BLaER1 treated with 17β-estradiol and CSF1 and Interleukin-3, amounts not matched to agents 10 nM and 100 nM (cell line): ENCODE results near the gene SAG.

ENCODE experiments used
- H3K27ac ChIP-seq, 11 experiments: shearing (Covaris generic); formaldehyde crosslinking; 2 replicates each; pipeline ENCODE4 v1.8.1; 2022
- H3K27me3 ChIP-seq, 11 experiments: shearing (Covaris generic); formaldehyde crosslinking; 2 replicates each; pipeline ENCODE4 v1.8.1; 2022
- H3K36me3 ChIP-seq, 11 experiments: shearing (Covaris generic); formaldehyde crosslinking; 2 replicates each; pipeline ENCODE4 v1.8.1; 2022
- H3K4me1 ChIP-seq, 10 experiments: shearing (Covaris generic); formaldehyde crosslinking; 2 replicates each; pipeline ENCODE4 v1.8.1; 2022
- H3K4me2 ChIP-seq, 11 experiments: shearing (Covaris generic); formaldehyde crosslinking; 2 replicates each; pipeline ENCODE4 v1.8.1; 2022
- H3K4me3 ChIP-seq, 10 experiments: shearing (Covaris generic); formaldehyde crosslinking; 2 replicates each; pipeline ENCODE4 v1.8.1; 2022
- H3K9ac ChIP-seq, 11 experiments: shearing (Covaris generic); formaldehyde crosslinking; 2 replicates each; pipeline ENCODE4 v1.8.1; 2022
- H3K9me3 ChIP-seq, 11 experiments: shearing (Covaris generic); formaldehyde crosslinking; replicated peaks in 1 of 11; 2 replicates each; pipeline ENCODE4 v1.8.1; 2022
- H4K20me1 ChIP-seq, 11 experiments: shearing (Covaris generic); formaldehyde crosslinking; 2 replicates each; pipeline ENCODE4 v1.8.1; 2022
- Cebpa-rat ChIP-seq, 11 experiments: shearing (Covaris generic); IDR thresholded peaks; 2 replicates each; pipeline ENCODE4 v1.8.1; 2022

The SAG gene

GRCh38 chr2:233280114-233280693 is 27.4 kb upstream of the SAG start:
- no peaks in the 10 kb centered on the region for H3K9me3 ChIP-seq
- 0 out of 22 replicates have a peak overlapping the region, but pooled peaks of 1 of the 11 experiments have one; percentile 38 for H3K4me2 ChIP-seq
- H3K27ac ChIP-seq = no peak overlapping the region
- no peak overlapping the region for H3K9ac ChIP-seq
- peaks cover 0 to 11% (median 0%) of the 10 kb centered on the region in 11 experiments; a peak in 4 of 22 replicates for H4K20me1 ChIP-seq
- H3K36me3 ChIP-seq = peaks cover 100% of the 10 kb centered on the region in 11 experiments
- no peak overlapping the region for H3K4me3 ChIP-seq
- H3K4me1 ChIP-seq = peaks cover 0 to 12% (median 9%) of the 10 kb centered on the region in 10 experiments; a peak in 9 of 20 replicates
- H3K27me3 ChIP-seq = no peaks in the 10 kb centered on the region
- TF ChIP-seq Cebpa-rat (IDR thresholded peaks at IDR 0.05) = no peak

DNA sequence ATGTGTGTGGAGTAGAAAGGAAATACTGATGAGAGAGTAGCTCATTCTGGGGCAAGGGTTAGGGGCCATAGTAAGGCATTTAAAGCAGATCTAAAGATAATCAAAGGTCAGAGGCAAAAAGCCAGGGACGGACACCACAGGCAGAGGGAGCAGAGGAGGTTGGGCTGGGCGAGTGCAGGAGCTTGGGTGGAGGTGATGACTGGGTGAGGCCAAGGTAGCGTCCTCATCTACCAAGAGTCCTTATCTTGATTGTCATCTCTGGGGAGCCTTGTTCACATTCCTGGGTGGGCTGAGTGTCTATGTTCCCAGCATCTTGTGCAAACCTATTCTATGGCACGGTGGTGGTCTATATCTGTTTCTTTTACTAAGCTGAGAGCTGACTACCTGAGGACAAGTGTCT is 26.1 kb upstream of the SAG start:
- H3K27ac ChIP-seq = no peak overlapping the region
- H3K27me3 ChIP-seq = no peaks in the 10 kb centered on the region
- peaks cover 100% of the 10 kb centered on the region in 11 experiments for H3K36me3 ChIP-seq
- H3K4me2 ChIP-seq = no peak overlapping the region
- TF ChIP-seq Cebpa-rat (IDR thresholded peaks at IDR 0.05) = no peak
- no peak overlapping the region for H3K4me3 ChIP-seq
- H3K9ac ChIP-seq = no peak overlapping the region
- peaks cover 0 to 8% (median 0%) of the 10 kb centered on the region in 11 experiments; a peak in 4 of 22 replicates for H4K20me1 ChIP-seq
- no peaks in the 10 kb centered on the region for H3K9me3 ChIP-seq
- peaks cover 0 to 12% (median 9%) of the 10 kb centered on the region in 10 experiments; a peak in 9 of 20 replicates for H3K4me1 ChIP-seq

DNA sequence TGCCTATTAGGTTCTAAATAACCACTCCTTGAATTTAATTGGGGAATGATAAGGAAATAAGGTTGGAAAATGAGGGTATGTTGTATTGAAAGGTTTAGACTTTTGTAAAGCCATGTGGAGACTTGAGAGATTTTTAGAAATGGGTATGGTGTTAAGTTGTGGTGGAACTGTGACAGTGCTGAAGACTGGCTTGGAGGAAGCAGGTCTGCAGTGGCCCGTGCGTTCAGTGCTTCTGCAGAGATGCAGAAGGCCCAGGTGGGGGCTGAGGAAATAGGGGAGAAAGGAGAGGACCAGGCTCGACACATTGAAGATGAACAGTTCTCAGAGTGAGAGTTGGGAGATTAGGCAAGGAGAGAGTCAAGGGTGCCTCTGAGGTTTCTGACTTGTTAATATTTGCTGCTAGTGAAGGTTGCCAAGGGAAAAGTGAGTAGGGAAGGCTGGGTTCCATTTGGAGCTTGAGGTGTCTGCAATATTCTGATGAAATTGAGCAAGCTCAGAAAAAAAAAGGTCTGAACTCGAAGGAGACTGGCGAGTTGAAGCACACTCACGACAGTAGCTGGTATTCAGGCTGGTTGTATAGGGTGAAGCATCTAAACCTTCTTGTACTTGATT is 25.5 kb upstream of the SAG start:
- Histone ChIP-seq H3K27me3 (no peaks in the 10 kb centered on the region), H3K9ac (no peak overlapping the region), H3K9me3 (no peaks in the 10 kb centered on the region), H3K36me3 (peaks cover 100% of the 10 kb centered on the region in 11 experiments), H4K20me1 (peaks cover 0 to 8% (median 0%) of the 10 kb centered on the region in 11 experiments; a peak in 4 of 22 replicates), H3K4me3 (no peak overlapping the region), H3K27ac (no peak overlapping the region), H3K4me2 (no peak overlapping the region), H3K4me1 (peaks cover 0 to 12% (median 9%) of the 10 kb centered on the region in 10 experiments; a peak in 9 of 20 replicates)
- no peak for TF ChIP-seq Cebpa-rat (IDR thresholded peaks at IDR 0.05)

DNA sequence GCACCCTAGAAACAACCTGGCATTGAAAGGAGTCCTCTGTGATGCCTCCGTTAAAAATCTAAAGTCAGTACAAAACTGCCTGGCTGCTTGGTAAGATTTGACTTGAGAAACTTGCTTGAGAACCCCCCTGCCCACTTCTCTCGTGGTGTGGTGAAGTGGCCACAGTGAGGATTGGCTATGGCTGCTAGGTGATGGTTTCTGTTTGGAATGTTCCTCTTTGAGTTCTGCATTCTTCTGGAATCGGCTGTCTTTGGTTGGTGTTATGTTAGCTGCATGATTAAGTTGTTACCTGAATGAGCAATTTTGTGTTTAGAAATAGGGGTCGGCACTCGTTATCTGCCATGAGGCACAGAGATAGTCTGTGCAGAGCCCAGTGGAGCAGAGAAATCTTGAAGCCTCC is 21.7 kb upstream of the SAG start:
- no peak overlapping the region for H3K4me3 ChIP-seq
- peaks cover 0 to 15% (median 12%) of the 10 kb centered on the region in 10 experiments; a peak in 14 of 20 replicates for H3K4me1 ChIP-seq
- peaks cover 99 to 100% (median 100%) of the 10 kb centered on the region in 11 experiments for H3K36me3 ChIP-seq
- no peak overlapping the region for H3K4me2 ChIP-seq
- TF ChIP-seq Cebpa-rat (IDR thresholded peaks at IDR 0.05) = no peak
- H3K9ac ChIP-seq = no peak overlapping the region
- no peaks in the 10 kb centered on the region for H3K9me3 ChIP-seq
- no peak overlapping the region for H3K27ac ChIP-seq
- no peaks in the 10 kb centered on the region for H3K27me3 ChIP-seq
- H4K20me1 ChIP-seq = peaks cover 0 to 26% (median 8%) of the 10 kb centered on the region in 11 experiments; a peak in 10 of 22 replicates

- Histone ChIP-seq H3K36me3 (peaks cover 99 to 100% (median 100%) of the 10 kb centered on the region in 11 experiments), H3K4me2 (peak overlapping the region in 7 of 11 experiments; percentile 11 to 64 (median 40); a peak in 12 of 22 replicates), H3K9me3 (no peaks in the 10 kb centered on the region), H3K4me3 (no peak overlapping the region), H3K27ac (peak overlapping the region in 3 of 11 experiments; percentile 11 to 37 (median 14); a peak in 2 of 22 replicates), H4K20me1 (peaks cover 0 to 35% (median 8%) of the 10 kb centered on the region in 11 experiments; a peak in 10 of 22 replicates), H3K4me1 (peaks cover 0 to 15% (median 12%) of the 10 kb centered on the region in 10 experiments; a peak in 14 of 20 replicates), H3K9ac (no peak overlapping the region), H3K27me3 (no peaks in the 10 kb centered on the region)
- TF ChIP-seq Cebpa-rat (IDR thresholded peaks at IDR 0.05) = no peak
Measured at GRCh38 chr2:233287871-233288270, 19.7 kb upstream of the SAG start.

DNA sequence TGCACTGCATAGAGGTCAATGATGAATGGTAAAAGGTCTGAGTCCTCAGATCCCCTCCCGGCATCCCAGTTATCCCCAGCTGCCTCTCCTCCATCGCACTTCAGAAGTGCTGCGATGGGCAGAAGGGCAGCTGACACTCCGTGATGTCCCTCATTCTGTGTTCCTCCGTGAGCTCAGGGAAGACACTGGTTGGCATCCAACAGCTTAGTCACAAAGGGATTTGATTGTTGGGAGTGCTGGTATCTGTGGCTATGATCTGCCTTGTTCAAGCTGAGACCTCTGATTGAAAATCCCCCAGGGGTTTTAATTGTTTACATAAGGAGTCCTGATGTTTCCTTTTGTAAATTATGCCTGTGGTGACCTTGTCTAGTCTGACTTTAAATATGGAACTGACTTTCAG is 19.0 kb upstream of the SAG start:
- no peak for TF ChIP-seq Cebpa-rat (IDR thresholded peaks at IDR 0.05)
- H3K4me1 ChIP-seq = peaks cover 0 to 15% (median 12%) of the 10 kb centered on the region in 10 experiments; a peak in 14 of 20 replicates
- H3K9me3 ChIP-seq = no peaks in the 10 kb centered on the region
- peak overlapping the region in 3 of 11 experiments; percentile 11 to 50 (median 37); a peak in 5 of 22 replicates for H3K27ac ChIP-seq
- H3K4me2 ChIP-seq = peak overlapping the region in 7 of 11 experiments; percentile 11 to 64 (median 40); a peak in 13 of 22 replicates
- H4K20me1 ChIP-seq = peaks cover 0 to 41% (median 8%) of the 10 kb centered on the region in 11 experiments; a peak in 10 of 22 replicates
- no peak overlapping the region for H3K4me3 ChIP-seq
- peaks cover 99 to 100% (median 100%) of the 10 kb centered on the region in 11 experiments for H3K36me3 ChIP-seq
- no peaks in the 10 kb centered on the region for H3K27me3 ChIP-seq
- no peak overlapping the region for H3K9ac ChIP-seq

DNA sequence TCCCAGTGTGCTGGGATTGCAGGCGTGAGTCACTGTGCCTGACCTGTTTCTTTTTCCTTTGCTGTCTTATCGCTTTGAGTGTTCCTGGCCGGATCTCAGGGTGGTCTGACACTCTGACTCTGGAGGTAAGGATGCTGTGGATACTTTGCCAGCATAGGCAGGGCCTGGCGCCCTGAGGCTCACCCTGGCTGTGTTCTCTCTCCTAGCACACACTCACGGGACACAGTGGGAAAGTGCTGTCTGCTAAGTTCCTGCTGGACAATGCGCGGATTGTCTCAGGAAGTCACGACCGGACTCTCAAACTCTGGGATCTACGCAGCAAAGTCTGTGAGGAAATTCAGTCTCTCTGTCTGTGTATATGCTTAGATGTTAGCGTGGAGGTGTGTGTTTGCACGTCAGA is 18.0 kb upstream of the SAG start:
- Histone ChIP-seq H3K4me3 (no peak overlapping the region), H3K4me1 (peaks cover 0 to 15% (median 12%) of the 10 kb centered on the region in 10 experiments; a peak in 14 of 20 replicates), H3K27me3 (no peaks in the 10 kb centered on the region), H3K9me3 (no peaks in the 10 kb centered on the region), H3K4me2 (no peak overlapping the region), H3K27ac (peak overlapping the region in 1 of 11 experiments; percentile 50; a peak in 2 of 22 replicates), H3K36me3 (peaks cover 99 to 100% (median 100%) of the 10 kb centered on the region in 11 experiments), H3K9ac (no peak overlapping the region), H4K20me1 (peaks cover 0 to 51% (median 13%) of the 10 kb centered on the region in 11 experiments; a peak in 11 of 22 replicates)
- TF ChIP-seq Cebpa-rat (IDR thresholded peaks at IDR 0.05) = no peak

- H3K4me2 ChIP-seq = no peak overlapping the region
- H4K20me1 ChIP-seq = peaks cover 0 to 57% (median 13%) of the 10 kb centered on the region in 11 experiments; a peak in 11 of 22 replicates
- H3K9me3 ChIP-seq = no peaks in the 10 kb centered on the region
- no peak overlapping the region for H3K27ac ChIP-seq
- no peak overlapping the region for H3K9ac ChIP-seq
- no peaks in the 10 kb centered on the region for H3K27me3 ChIP-seq
- H3K4me3 ChIP-seq = no peak overlapping the region
- H3K4me1 ChIP-seq = peaks cover 0 to 15% (median 12%) of the 10 kb centered on the region in 10 experiments; a peak in 14 of 20 replicates
- H3K36me3 ChIP-seq = peaks cover 99 to 100% (median 100%) of the 10 kb centered on the region in 11 experiments
- no peak for TF ChIP-seq Cebpa-rat (IDR thresholded peaks at IDR 0.05)
Measured at GRCh38 chr2:233290051-233290845, 17.4 kb upstream of the SAG start.
